Measurements from ENCODE around the gene PATE3. TPM values are rescaled to one million over a fixed set of nuclear protein-coding genes. Genes with fewer than 3 reads are reported as not detected.

The PATE3 gene, protein sequence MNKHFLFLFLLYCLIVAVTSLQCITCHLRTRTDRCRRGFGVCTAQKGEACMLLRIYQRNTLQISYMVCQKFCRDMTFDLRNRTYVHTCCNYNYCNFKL
- not detected in 2 replicates for total RNA-seq

DNA sequence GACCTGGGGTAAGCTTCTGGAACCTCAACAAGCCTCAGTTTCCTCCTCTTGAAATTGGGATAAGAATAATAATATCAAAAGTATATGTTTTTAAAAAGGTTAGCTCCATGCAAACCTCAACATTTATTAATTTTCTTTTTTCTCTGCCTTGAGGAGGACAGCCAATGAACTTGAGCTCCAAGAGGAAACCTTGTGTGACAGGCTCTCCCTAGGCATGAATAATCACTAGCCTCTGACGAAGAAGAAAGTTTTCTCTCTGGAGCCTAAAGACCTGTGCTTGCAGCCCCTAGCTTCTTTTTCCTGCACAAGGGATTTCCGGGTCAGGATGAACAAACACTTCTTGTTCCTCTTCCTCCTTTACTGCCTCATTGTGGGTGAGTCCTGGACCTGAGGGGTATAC, at the start of gene PATE3:
Gene PATE3, plus strand, starts transcription at position 301 of the 400 bp plus-strand sequence. Its CDS starts 25 bp downstream, at position 326.

DNA sequence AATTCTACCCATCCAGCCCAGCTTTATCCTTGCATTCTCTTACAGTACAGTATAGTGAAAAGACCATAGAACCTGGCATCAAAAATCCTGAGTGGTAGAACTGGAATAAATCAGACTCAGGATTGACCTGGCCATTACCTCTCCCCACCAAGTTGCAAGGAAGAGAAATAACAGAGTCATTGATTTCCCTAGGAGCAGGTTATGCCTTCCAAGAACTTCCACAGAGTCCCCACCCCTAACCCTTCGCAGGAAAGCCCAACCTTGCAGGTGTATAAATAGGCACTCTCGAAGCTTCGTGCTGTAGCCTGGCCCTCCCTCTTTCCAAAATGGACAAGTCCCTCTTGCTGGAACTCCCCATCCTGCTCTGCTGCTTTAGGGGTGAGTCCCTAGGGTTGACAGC, 41.9 kb upstream of the PATE3 start, which contains the start of gene PATE1:
Gene PATE1, plus strand, starts transcription at position 301 of the 400 bp plus-strand sequence. Its CDS starts 26 bp downstream, at position 327.

DNA sequence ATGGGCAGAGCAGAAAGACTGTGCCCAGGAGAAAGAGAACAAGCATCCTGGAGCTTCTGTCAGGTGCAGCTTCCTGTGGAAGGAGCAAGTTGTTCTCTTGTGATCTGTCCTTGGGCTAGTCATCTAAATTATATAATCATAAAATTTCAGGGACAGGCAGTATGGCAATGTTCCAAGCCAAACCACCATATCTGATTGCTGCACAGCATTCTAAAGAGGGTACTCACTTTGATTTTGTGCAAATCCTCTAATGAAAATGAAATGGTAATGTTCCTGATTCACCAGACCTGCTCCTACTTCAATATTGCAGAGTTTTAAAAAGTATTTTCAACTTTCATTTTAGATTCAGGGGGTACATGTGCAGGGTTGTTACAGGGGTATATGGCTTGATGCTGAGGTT, 9.2 kb upstream of the PATE3 start, which contains the start of gene PATE2:
Gene PATE2, minus strand, starts transcription at position 101 of the 400 bp plus-strand sequence. Its CDS starts 55 bp downstream, at position 46.

DNA sequence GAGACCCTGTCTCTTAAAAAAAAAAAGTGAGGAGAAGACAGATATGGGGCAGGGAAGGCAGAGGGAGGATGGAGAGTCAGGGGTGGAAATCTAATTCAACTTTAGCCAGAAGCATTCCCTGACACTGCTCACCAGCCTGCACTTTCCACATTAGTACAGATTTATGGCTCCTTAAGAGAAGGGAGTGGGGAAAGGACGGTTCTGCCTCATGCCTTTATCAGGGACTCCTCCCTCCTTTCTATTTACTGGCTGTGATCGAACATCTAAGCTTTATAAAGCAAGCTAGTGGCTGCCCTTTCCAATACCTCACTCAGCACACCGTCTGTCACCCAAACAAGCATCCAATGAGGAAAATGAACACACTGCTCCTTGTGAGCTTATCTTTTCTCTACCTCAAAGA, 45.1 kb downstream of the PATE3 start, which contains the start of gene PATE4:
Gene PATE4, plus strand, starts transcription at position 301 of the 400 bp plus-strand sequence. Its CDS starts 44 bp downstream, at position 345.

Other genes starting within 250 kb of the PATE3 start
- 110 and 136 TPM in 2 replicates for gene EI24, start 218.7 kb upstream of the PATE3 start, total RNA-seq
- 192 and 205 TPM in 2 replicates for gene STT3A, start 195.3 kb upstream of the PATE3 start, total RNA-seq
- gene CHEK1, start 163.0 kb upstream of the PATE3 start, total RNA-seq, result 25.3 and 40.8 TPM in 2 replicates
- gene ACRV1, start 107.3 kb upstream of the PATE3 start, total RNA-seq, result under 0.01 TPM in 1 of 2 replicates, not detected in the other
- not detected in 2 replicates for gene PATE1, start 41.8 kb upstream of the PATE3 start, total RNA-seq
- gene PATE2, start 9.3 kb upstream of the PATE3 start, total RNA-seq, result 0.09 TPM in 2 replicates
- gene PATE4, start 45.2 kb downstream of the PATE3 start, total RNA-seq, result not detected in 2 replicates
- gene HYLS1, start 99.5 kb downstream of the PATE3 start, total RNA-seq, result 6.5 and 9.4 TPM in 2 replicates
- gene PUS3, start 115.1 kb downstream of the PATE3 start, total RNA-seq, result 12.9 and 13.6 TPM in 2 replicates
- not detected in 2 replicates for gene DDX25, start 116.4 kb downstream of the PATE3 start, total RNA-seq
- not detected in 2 replicates for gene VSIG10L2, start 157.9 kb downstream of the PATE3 start, total RNA-seq

All from endothelial cell of coronary artery (primary cell).